Femur (tissue), 1 donor: ENCODE measurements around the gene GRM5.
"Not testable (repeated sequence)": the region's sequence is repeated elsewhere in the genome, so short reads cannot be mapped to it uniquely, and the experiment has no call there.

Experiments
- DNase-seq: peaks from one replicate; pipeline ENCODE4 v3.0.0-alpha.2; 2017

GRM5 gene

DNA sequence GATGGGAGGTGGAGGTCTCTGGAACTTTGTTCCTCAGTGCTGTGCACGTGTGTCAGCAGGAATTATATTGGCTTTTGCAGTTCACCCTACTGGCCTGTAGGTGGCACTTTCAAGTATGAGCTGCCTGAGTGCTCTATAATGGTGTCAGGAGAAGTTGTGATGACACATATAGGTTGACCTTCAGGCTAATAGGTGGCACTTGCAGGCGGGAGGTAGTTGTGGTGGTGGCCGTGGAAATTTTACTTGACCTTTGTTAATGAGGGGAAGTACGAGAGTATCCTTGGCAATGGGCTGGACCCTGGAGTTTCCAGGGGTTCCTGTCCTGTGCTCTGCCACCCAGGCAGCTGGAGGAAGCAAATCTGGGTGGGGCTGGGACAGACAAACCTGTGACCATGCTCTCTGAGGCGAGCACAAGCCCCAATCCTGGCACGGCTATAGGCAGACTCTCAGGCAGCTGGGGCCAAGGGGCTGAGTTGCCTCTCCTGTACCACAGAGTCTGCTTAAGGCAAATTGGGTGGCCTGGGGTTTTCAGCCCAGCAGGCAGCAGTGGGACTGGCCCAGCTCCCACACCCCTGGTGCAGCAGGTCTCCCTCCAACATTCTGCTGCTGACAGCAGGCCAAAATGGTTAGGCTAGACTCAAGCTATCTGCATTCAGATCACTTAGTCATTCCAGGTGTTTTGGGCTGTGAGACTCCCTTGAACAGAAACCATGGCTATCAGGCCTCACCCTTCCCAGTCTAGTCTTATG lies 580.7 kb downstream of the GRM5 start:
- DNase-seq, result no peak

DNA sequence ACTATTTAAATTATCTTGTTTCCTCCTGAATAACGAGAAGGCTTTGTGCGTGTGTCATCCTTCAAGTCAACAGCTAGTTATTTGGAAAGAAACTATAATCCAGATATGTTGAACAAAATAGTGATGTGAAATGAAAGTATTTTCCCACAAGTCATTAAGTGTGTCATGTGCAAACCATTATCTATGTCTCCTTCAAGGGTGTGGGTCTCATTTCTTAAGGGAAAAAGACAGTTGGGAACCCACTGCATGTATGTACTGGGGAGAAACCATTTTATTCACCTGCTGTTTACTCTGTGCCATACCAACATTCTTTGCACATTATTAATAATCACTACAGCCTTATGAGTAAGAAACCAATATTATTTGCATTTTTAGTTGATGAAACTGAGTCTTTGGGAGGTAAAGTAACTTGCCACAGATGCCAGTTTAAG lies 582.9 kb downstream of the GRM5 start:
- no peak for DNase-seq

DNA sequence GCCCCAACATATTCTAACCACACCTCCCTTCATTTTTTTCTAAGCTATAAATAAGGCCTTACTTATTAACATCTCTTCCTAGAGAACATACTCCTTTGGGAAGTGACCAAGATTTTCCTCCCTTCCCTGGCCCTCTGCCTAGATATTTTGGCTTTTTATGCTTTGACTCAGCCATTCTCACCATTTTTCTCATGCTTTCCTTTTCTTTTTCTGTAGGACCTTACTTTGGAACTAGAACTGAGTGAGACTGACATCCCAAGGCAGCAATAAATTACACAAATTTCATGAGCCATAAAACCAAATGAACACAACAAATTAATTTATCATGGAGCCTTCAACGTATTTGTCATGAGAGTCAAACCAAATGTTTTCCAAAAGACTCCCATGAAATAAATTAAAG lies 585.6 kb downstream of the GRM5 start:
- peak; percentile 68 for DNase-seq

DNA sequence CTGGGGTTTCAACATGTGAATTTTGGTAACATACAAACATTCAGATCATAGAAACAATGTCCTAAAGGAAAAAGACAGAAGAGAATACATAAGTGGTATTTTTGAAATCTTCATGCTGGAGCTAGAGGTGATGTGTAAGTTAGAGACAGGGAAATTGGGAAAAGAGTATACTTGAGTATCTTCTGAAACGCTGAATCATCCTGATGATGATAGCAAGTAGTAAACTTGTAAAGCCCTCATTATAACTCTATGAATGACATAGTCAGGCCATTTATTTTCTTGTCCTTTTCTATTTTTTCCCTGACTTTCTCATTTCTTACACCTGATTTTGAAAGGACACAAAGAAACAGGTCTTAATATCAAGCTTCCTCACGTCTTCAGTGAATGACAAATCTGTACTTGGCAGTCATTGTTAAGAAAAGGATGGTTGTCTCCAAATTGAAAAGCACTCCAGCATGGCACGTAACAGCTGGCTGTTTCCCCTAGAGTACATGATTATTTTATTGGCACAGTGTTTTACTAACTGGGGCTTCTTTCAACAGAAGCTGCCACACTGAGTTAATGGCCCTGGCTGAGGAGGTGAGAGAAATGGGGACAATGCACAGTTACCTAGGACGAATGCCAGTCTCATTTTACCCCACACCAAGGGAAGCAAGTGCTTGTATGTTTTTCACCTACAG lies 587.5 kb downstream of the GRM5 start:
- no peak for DNase-seq

DNA sequence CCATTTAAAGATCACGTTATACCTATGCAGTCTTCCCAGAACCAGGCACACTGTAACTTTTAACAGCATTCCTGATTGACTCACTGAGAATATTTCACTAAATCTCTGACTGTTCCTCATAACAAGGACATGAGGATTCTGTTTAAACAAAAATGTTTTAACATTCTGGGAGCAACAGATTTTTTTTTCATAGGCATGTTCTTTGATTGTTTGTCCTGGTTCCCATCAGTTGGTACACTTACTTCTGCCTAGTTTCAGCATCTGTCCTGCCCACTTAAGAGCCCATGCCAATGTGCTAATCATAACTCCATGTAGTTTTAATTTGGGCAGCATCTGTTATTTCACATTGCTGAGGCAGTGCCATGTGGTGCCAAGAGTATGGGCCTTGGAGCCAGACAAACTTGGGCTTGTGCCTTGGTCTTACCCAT lies 589.8 kb downstream of the GRM5 start:
- no peak for DNase-seq

DNA sequence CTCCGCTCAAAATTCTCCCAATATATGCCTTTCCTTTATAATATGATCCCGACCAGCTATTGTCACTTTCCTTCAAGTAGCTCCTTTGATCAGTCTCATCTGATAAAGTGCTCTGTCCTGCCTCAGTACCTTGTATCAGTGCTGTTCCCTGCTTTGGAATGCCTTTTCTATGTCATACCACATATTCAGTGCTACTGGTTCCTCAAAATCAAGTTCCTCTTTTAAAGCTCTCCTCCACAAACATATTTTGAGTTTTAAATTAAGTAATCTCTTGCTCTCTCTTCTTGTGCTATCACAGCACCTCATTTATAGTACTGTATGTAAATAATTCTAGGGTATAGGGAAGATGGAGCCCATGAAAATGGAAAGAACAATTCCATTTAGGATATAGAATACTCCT lies 591.1 kb downstream of the GRM5 start:
- DNase-seq, result no peak

DNA sequence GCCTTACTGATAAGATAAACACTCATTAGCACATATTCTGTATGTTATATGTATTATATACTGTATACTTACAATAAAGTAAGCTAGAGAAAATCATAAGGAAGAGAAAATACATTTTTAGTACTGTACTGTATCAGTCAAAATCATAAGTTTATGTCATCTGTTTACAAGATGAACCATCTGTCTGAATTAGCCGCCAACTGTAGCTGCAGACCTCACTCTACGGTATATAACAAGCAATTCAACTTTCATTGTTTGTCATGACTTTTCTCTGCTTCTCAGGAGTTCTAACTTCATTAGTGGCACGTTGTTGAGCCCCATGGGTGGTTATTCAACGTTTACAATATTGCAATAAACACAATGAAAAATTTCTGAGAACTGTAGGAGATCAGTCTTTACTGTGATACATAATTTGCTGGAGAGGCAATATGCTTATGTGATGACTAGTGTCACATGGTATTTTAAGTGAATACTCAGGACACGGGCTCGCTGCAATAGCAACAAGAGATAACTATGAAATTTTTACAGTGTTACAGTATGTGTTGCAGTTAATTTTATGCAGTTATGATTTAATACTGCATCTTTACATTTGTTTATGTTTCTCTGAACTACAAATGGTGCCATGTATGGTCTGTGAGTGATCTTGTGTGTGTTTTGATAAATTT lies 596.1 kb downstream of the GRM5 start:
- DNase-seq, result no peak

DNA sequence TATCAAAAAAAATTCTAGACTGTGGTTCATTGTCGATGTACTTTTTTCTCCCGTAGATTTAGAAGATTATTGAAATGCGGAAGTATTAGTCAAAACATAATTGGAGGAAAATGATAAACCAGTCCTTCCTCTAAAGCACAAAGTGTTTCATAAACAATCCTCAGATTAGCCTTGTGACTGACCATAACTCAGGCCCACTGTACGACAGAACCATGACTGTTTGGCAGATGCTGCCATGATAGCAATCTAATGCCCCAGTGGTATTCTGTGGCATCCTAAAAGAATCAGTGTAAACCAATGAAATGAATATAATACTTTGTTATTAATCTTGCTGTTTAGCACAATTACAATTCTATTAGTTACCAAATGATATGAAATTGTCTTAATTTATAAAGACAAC lies 601.3 kb downstream of the GRM5 start:
- no peak for DNase-seq

DNA sequence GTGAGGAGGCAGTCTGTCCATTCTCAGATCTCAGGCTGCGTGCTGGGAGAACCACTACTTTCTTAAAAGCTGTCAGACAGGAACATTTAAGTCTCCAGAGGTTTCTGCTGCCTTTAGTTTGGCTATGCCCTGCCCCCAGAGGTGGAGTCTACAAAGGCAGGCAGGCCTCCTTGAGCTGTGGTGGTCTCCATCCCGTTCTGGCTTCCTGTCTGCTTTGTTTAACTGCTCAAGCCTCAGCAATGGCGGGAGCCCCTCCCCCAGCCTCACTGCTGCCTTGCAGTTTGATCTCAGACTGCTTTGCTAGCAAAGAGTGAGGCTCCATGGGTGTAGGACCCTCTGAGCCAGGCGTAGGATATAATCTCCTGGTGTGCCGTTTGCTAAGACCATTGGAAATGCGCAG lies 602.5 kb downstream of the GRM5 start:
- DNase-seq, result not testable (repeated sequence)

DNA sequence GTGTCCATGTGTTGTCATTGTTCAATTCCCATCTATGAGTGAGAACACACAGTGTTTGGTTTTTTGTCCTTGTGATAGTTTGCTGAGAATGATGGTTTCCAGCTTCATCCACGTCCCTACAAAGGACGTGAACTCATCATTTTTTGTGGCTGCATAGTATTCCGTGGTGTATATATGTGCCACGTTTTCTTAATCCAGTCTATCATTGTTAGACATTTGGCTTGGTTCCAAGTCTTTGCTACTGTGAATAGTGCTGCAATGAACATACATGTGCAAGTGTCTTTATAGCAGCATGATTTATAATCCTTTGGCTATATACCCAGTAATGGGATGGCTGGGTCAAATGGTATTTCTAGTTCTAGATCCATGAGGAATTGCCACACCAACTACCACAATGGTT lies 607.7 kb downstream of the GRM5 start:
- not testable (repeated sequence) for DNase-seq

DNA sequence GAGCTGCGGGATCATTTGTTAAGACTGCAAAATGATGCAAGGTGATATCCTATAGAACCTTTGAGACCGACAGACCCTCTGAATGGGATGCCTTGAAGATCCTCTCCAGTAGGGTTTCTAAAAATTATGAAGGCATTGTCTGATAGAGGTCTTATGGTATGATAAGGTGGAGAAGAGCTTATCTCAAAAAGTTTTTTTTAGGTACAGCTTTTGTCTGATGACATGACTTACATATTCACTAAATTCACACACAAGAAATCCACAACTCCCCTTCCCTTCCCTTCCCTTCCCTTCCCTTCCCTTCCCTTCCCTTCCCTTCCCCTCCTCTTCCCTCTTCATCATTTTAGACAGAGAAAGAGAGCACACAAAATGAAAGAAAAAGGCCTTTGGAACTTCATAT lies 609.8 kb downstream of the GRM5 start:
- no peak for DNase-seq

DNA sequence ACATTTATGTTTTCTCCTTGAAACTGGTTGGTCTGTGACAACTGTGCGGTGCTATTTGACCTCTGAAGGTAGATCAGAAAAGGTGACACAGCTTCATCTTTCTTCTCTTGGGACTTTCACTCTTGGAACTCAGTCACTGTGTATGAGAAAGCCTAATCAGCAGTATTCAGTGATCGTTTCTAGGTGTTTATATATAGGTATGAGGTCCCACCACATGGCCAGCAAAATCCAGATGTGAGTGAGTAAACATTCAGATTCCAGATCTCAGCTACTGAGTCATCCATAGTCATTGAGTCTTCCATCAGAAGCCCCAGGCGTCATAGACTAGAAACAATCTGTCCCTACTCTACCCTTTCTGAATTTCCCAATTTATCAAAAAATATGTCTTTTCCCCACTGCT lies 610.9 kb downstream of the GRM5 start:
- DNase-seq, result no peak
